HG02870 (cell line): ENCODE results near the gene ALOX12.

Experiments used
- ATAC-seq: cut with Tn5 transposase; IDR thresholded peaks from one replicate; pipeline ENCODE4 v1.9.1; 2021; ENCODE audit warnings: mild to moderate bottlenecking, moderate library complexity; ENCODE audit not compliant: unreplicated experiment

The ALOX12 gene

GRCh38 chr17:7021993-7022778, 26.3 kb downstream of the ALOX12 start:
- ATAC-seq, result peak; percentile 67

GRCh38 chr17:7022781-7023571, 27.1 kb downstream of the ALOX12 start, which contains the start of gene BCL6B:
BCL6B (plus strand) TSS chr17:7023050; CDS start chr17:7023672, 622 bp downstream.
- ATAC-seq, result no peak

GRCh38 chr17:7023576-7024401, 27.9 kb downstream of the ALOX12 start:
- no peak for ATAC-seq

- no peak for ATAC-seq
These were observed 28.5 kb downstream of the ALOX12 start for GRCh38 chr17:7024402-7024785.

GRCh38 chr17:7025245-7025644, 29.4 kb downstream of the ALOX12 start:
- no peak for ATAC-seq

GRCh38 chr17:7026471-7027115, 30.7 kb downstream of the ALOX12 start:
- no peak for ATAC-seq

- no peak for ATAC-seq
These were observed 31.5 kb downstream of the ALOX12 start for GRCh38 chr17:7027335-7027734.

GRCh38 chr17:7029096-7029495, 33.2 kb downstream of the ALOX12 start:
- ATAC-seq, result no peak

GRCh38 chr17:7029659-7030058, 33.8 kb downstream of the ALOX12 start:
- ATAC-seq, result no peak

- ATAC-seq, result peak; percentile 7
These were observed 39.2 kb downstream of the ALOX12 start for GRCh38 chr17:7034955-7035590.

- peak; percentile 93 for ATAC-seq
These were observed 39.9 kb downstream of the ALOX12 start, which contains the start of gene SLC16A13 for GRCh38 chr17:7035591-7036368. SLC16A13 (plus strand) TSS chr17:7036015; CDS start chr17:7036383, 368 bp downstream.

GRCh38 chr17:7038025-7038862, 42.4 kb downstream of the ALOX12 start:
- no peak for ATAC-seq

GRCh38 chr17:7039832-7040231, 44.0 kb downstream of the ALOX12 start:
- ATAC-seq, result no peak

- ATAC-seq, result no peak
These were observed 46.0 kb downstream of the ALOX12 start for GRCh38 chr17:7041607-7042500.

GRCh38 chr17:7042501-7043181, 46.8 kb downstream of the ALOX12 start:
- ATAC-seq, result no peak

GRCh38 chr17:7043182-7043496, 47.3 kb downstream of the ALOX12 start:
- ATAC-seq, result no peak
